T-helper 2 cell (primary cell): ENCODE results near the gene MRFAP1.

Source experiments
- DNase-seq, 5 experiments: peaks; one replicate each; pipeline versions ENCODE4 v3.0.0 to v3.0.0-alpha.2; 2012 to 2022
- total RNA-seq, 2 donors: gene quantifications; one replicate each; lab custom pipeline; 2026; lab: John Stamatoyannopoulos, UW

The MRFAP1 gene
- 179 to 195 reads per million in 2 donors for total RNA-seq

GRCh38 chr4:6640292-6641163 lies at the start of gene MRFAP1:
TSS of gene MRFAP1 (plus strand) at chr4:6640685. CDS start at chr4:6640863, 178 bp downstream.
- DNase-seq = peak; percentile 88 to 99 (median 93)

- no peak for DNase-seq
Observed at GRCh38 chr4:6591313-6591712, 49.2 kb upstream of the MRFAP1 start.

DNA sequence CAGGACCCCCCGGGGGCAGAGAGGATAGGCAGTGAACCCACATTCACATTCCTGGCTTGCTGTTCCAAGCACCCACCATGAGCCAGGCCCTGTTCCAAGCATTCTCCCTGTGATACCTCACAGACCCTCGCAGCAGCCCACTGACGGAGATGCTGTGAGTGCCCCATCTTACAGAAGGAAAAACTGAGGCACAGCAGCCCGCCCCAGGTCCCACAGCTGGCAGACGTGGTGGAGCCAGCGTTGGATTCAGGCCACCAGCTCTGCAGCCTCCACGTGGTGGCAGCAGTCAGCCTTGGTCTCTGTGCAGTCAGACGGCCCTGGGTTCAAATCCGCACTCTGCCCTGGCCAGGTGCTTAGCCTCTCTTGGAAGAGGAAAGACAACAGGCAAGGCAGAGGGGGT lies 48.7 kb upstream of the MRFAP1 start:
- no peak for DNase-seq

GRCh38 chr4:6592804-6593563 lies 47.5 kb upstream of the MRFAP1 start:
- DNase-seq = no peak

DNA sequence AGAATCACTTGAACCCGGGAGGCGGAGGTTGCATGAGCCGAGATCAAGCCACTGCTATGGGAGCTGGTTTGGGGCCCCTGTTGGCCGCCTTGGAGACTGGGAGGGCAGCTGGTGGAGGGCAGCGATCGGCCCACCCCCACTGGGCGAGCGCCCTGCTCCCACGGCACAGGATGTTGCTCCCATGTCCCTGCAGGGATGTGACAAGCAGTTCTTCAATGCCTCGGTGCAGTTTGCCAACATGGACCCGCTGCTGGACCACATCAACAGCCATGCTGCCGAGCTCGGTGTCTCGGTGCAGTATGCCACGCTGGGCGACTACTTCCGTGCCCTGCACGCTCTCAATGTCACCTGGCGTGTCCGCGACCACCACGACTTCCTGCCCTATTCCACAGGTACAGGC lies 46.1 kb upstream of the MRFAP1 start:
- no peak for DNase-seq

- DNase-seq = no peak
Observed at GRCh38 chr4:6594826-6595355, 45.6 kb upstream of the MRFAP1 start.

DNA sequence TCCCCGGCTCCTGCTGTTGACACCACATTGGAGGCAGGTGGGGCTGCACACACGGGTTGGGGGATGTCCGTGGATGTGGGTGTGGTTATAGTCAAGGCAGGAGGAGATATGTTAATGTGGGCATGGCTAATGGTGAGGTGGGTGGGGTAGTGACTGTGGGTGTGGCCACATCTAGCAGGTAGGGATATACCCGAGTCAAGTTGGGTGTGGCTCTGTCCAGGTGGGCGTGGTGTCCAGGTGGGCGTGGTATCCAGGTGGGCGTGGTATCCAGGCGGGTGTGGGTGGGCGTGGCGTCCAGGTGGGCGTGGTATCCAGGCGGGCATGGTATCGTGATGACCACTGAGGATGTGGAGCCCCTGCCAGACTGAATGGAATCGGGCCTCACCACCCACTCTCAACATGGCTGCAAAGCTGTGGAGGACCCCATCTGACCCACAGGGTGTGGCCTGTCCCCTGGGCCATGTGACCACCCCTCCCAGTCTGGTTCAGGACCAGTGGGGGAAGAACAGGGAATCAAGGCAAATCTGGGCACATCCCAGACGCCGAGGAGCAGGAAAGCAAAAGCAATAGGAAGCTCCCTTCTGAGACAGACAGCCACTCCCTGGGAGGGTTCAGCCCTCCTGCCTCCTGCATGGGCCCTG lies 44.5 kb upstream of the MRFAP1 start:
- no peak for DNase-seq

DNA sequence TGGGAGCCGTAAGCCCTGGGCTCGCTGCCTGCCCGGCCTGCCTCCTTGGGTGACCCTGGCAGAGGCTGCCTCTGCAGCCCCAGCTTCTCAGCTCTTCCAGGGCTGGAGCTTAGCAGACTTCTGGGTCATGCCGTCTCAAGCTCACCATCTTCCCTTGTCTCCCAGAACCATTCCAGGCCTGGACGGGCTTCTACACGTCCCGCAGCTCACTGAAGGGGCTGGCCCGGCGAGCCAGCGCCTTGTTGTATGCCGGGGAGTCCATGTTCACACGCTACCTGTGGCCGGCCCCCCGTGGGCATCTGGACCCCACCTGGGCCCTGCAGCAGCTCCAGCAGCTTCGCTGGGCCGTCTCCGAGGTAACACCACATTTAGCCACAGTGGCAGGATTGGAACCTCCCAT lies 43.5 kb upstream of the MRFAP1 start:
- DNase-seq = no peak

GRCh38 chr4:6598127-6598526 lies 42.4 kb upstream of the MRFAP1 start:
- DNase-seq = no peak

DNA sequence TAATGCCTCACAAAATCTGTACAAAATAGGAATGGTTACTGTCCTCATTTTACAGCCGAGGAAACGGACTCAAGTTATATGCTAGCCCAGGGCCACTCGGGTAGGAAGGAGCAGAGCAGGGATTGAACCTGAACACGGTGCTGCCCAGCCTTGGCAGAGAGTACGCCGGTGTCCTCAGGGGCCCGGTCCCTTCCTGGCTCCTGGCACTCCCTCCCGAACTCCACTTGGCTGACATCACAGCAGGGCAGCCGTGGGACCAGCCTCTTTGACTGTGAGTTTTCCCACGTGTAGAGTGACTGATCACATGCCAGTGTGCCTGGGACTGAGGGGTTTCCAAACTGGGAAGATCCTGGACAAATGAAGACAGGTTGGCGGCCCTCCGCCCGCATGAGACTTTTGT lies 41.8 kb upstream of the MRFAP1 start:
- no peak for DNase-seq

DNA sequence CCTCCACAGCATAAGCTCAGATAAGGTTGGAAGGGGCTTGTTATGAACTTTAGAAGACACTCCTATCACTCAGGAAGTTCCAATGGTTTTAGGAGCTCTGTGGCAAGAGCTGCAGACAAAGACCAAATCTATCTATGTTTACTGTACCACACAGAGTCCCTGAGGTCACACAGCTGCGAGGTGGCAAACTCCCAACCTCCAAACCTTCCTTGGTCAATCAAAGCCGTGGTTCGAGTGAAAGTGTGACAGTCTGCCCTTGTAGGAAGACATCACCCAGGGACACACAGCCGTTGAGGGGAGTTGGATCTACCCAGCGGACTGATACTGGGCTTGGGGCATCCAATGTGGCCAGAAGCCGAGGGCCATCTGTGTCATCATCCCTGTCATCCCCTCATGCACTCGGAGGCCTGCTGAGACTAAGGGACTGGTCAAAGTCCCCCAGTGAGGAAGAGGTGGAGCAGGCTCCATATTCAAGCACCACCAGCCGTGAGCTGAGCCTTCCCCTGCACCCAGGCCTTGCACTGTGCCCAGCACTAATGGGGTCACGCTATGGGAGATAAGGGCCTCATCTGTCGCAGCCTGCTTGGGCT lies 38.7 kb upstream of the MRFAP1 start:
- no peak for DNase-seq

DNA sequence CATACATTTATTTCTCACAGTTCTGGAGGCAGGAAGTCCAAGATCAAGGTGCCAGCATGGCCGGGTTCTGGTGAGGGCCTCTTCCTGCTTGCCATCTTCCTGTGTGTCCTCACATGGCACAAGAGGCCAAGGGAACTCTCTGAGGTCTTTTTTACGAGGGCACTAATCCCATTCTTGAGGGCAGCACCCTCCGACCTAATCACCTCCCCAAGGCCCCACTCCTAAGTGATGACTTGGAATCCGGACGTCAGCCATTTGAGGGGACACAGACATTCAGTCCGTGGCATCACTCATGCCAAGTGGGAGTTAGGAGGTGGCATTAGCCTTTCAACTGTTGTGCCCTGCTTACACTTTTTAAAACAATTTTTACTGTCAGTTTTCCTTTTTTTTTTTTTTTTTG lies 38.2 kb upstream of the MRFAP1 start:
- DNase-seq = no peak

GRCh38 chr4:6603128-6603527 lies 37.4 kb upstream of the MRFAP1 start:
- no peak for DNase-seq

DNA sequence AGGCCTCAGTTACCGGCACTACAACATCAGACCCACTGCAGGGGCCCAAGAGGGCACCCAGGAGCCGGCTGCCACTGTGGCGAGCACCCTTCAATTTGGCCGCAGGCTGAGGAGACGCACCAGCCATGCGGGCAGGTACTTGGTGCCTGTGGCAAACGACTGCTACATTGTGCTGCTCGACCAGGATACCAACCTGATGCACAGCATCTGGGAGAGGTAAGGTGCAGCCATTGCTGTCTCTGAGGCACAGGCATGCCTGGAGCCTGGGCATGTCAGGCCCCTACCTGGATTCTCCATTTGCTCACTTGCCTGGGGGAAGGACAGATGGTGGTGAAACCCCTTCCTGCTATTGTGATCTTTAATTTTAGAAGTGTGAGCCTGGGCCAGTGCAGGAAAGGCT lies 35.4 kb upstream of the MRFAP1 start:
- DNase-seq = no peak

DNA sequence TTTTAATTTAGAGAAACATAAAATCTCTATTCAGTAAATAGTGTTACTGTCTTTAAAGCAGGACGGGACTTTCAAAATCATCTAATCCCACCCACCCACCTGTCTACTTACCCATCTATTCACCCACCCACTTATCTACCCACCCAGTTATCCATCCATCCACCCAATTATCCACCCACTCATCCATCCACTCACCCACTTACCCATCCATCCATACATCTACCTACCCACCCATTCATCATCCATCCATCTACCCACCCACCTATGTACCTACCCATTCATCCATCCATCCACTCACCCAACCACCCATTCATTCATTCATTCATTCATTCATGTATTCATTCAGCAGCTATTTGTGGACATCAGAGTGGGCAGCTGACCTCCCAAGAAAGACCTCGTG lies 34.9 kb upstream of the MRFAP1 start:
- no peak for DNase-seq

GRCh38 chr4:6606465-6607235 lies 33.8 kb upstream of the MRFAP1 start:
- no peak for DNase-seq

DNA sequence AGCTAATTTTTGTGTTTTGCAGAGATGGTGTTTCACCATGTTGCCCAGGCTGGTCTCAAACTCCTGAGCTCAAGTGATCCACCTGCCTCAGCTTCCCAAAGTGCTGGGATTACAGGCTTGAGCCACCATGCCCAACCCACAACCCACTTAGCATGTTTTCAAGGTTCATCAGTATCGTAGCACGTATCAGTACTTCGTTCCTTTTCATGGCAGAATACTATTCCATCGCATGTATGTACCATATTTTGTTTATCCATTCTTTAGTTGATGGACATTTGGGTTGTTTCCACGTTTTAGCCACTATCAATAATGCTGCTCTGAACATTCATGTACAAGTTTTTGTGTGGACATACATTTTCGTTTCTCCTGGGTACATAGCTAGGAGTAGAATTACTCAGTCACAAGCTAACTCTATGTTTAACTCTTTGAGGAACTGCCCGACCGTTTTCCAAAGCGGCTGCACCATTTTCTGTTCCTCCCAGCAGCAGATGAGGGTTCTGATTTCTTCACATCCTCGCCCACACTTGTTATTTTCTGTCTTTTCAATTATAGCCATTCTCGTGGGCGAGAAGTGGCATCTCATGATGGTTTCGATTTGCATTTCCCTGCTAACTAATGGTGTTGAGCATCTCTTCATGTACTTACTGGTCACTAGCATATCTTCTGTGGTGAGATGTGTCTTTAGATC lies 33.0 kb upstream of the MRFAP1 start:
- no peak for DNase-seq

GRCh38 chr4:6608758-6609414 lies 31.6 kb upstream of the MRFAP1 start:
- peak in 1 of 5 experiments; percentile 45 for DNase-seq

DNA sequence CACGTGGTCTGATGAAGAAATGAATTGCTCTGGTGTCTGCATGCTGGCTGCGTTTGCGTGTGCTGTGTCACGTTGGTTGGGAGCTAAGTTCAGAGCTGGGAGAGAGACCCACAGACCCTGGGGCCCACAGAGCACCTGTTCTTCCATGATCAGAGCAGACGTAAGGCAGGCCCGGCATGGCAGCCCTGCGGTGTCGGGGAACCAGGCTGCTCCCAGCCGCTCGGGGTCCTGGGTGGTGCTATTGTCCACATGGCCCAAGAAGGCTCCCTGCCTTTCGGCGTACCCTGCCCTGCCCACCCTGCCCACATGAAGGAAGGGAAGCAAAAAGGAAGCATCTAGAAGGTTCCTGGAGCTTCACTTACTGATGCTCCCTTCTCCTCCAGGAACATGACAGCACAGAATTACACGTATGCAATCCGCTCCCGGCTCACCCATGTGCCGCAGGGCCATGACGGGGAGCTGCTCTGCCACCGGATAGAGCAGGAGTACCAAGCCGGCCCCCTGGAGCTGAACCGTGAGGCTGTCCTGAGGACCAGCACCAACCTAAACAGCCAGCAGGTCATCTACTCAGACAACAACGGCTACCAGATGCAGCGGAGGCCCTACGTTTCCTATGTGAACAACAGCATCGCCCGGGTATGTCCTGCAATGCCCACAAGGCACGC lies 30.9 kb upstream of the MRFAP1 start:
- no peak for DNase-seq

DNA sequence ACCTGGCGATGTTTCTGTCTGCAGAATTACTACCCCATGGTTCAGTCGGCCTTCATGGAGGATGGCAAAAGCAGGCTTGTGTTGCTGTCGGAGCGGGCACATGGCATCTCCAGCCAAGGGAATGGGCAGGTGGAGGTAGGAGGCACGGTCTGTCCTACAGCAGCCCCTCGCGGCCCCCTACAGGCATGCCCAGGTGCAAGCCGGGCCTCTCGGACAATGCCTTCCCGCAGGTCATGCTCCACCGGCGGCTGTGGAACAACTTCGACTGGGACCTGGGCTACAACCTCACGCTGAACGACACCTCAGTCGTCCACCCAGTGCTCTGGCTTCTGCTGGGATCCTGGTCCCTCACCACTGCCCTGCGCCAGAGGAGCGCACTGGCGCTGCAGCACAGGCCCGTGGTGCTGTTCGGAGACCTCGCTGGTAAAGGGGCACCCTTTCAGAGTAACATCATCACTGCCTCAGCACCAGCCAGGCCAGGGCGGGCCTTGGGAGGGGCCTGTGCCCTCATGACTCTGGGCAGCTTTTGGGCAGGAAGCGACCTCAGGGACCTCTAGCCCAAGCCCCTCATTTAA lies 29.5 kb upstream of the MRFAP1 start:
- DNase-seq = no peak
